MM.1S (cell line): ENCODE results near the gene MRPS15.

Experiments used
- DNase-seq: peaks from one replicate; pipeline ENCODE4 v3.0.0-alpha.2; 2015
- H2AFZ ChIP-seq: fragments of 300-600 bp; sonication (generic); 2 replicates; pipeline ENCODE4 v1.6.0; 2016; ENCODE audit warnings: antibody characterized with exemption, low read length
- H3F3A ChIP-seq: fragments of 300-600 bp; sonication (generic); 2 replicates; pipeline ENCODE4 v1.6.1; 2016; ENCODE audit warnings: mild to moderate bottlenecking, antibody characterized with exemption, low read length, moderate library complexity, mixed read lengths; ENCODE audit not compliant: insufficient read depth
- H3K27ac ChIP-seq: fragments of 300-600 bp; sonication (generic); 2 replicates; pipeline ENCODE4 v1.5.1; 2016; ENCODE audit warnings: mild to moderate bottlenecking, low read length
- H3K27me3 ChIP-seq: fragments of 300-600 bp; sonication (generic); replicated peaks from 2 replicates; pipeline ENCODE4 v1.6.0; 2016; ENCODE audit warnings: low read length; ENCODE audit not compliant: insufficient read depth
- H3K36me3 ChIP-seq: fragments of 300-600 bp; sonication (generic); replicated peaks from 2 replicates; pipeline ENCODE4 v1.6.1; 2016; ENCODE audit warnings: mild to moderate bottlenecking, low read length, mixed read lengths; ENCODE audit not compliant: insufficient read depth
- H3K4me1 ChIP-seq: fragments of 300-600 bp; sonication (generic); 2 replicates; pipeline ENCODE4 v1.6.1; 2016; ENCODE audit warnings: low read length, mixed read lengths
- H3K4me2 ChIP-seq: fragments of 300-600 bp; sonication (generic); 2 replicates; pipeline ENCODE4 v1.6.0; 2016; ENCODE audit warnings: low read depth, low read length
- H3K4me3 ChIP-seq: fragments of 300-600 bp; sonication (generic); 2 replicates; pipeline ENCODE4 v1.5.1; 2016; ENCODE audit warnings: low read length, mixed read lengths
- H3K79me2 ChIP-seq: fragments of 300-600 bp; sonication (generic); 2 replicates; pipeline ENCODE4 v1.6.1; 2016; ENCODE audit warnings: mixed run types, low read length, mixed read lengths
- H3K9ac ChIP-seq: fragments of 300-600 bp; sonication (generic); 2 replicates; pipeline ENCODE4 v1.6.1; 2016; ENCODE audit warnings: low read length, mixed read lengths
- H3K9me2 ChIP-seq: fragments of 300-600 bp; sonication (generic); replicated peaks from 2 replicates; pipeline ENCODE4 v1.6.1; 2016; ENCODE audit warnings: mild to moderate bottlenecking, low read length, mixed read lengths; ENCODE audit not compliant: insufficient read depth
- H3K9me3 ChIP-seq: fragments of 300-600 bp; sonication (generic); replicated peaks from 2 replicates; pipeline ENCODE4 v1.6.1; 2016; ENCODE audit warnings: mild to moderate bottlenecking, low read length, mixed read lengths; ENCODE audit not compliant: insufficient read depth
- H4K20me1 ChIP-seq: fragments of 300-600 bp; sonication (generic); 2 replicates; pipeline ENCODE4 v1.6.1; 2016; ENCODE audit warnings: mild to moderate bottlenecking, low read length, moderate library complexity, mixed read lengths; ENCODE audit not compliant: insufficient read depth
- CTCF ChIP-seq: fragments of 300-600 bp; sonication (generic); IDR thresholded peaks from 2 replicates; pipeline ENCODE4 v1.5.1; 2016; ENCODE audit warnings: antibody characterized with exemption, low read length, mixed read lengths
- EZH2 ChIP-seq: fragments of 300-600 bp; sonication (generic); optimal IDR thresholded peaks from 2 replicates; pipeline ENCODE3; 2017; ENCODE audit warnings: low read depth, mild to moderate bottlenecking, antibody characterized with exemption, low read length, mixed read lengths
- EZH2phosphoT487 ChIP-seq: fragments of 300-600 bp; sonication (generic); IDR thresholded peaks from 2 replicates; pipeline ENCODE4 v1.6.1; 2018; ENCODE audit warnings: antibody characterized with exemption, low read length

The MRPS15 gene

GRCh38 chr1:36464605-36465393 is 615 bp upstream of the MRPS15 start:
- Histone ChIP-seq H3K36me3 (no peaks in the 10 kb centered on the region), H3K9me2 (no peaks in the 10 kb centered on the region), H3K79me2 (peaks cover 15% of the 10 kb centered on the region), H3K4me3 (peak overlapping the region; percentile 91), H3K4me1 (peaks cover 4% of the 10 kb centered on the region), H4K20me1 (no peaks in the 10 kb centered on the region), H3K4me2 (peak overlapping the region; percentile 90), H3K9ac (peak overlapping the region; percentile 86), H3K27ac (peak overlapping the region; percentile 75), H3K27me3 (no peaks in the 10 kb centered on the region), H3K9me3 (no peaks in the 10 kb centered on the region), H3F3A (no peaks in the 10 kb centered on the region), H2AFZ (peak overlapping the region; percentile 79)
- no peak for TF ChIP-seq EZH2phosphoT487
- TF ChIP-seq CTCF: no peak
- TF ChIP-seq EZH2: no peak
- peak; percentile 19 for DNase-seq

- peak overlapping the region; percentile 73 for H2AFZ ChIP-seq
- H3K4me3 ChIP-seq: peak overlapping the region; percentile 91
Measured at GRCh38 chr1:36463463-36463802, 751 bp downstream of the MRPS15 start.

GRCh38 chr1:36458910-36459309 is 5.3 kb downstream of the MRPS15 start:
- Histone ChIP-seq H3K4me3 (no peak overlapping the region), H3K79me2 (peaks cover 12% of the 10 kb centered on the region), H3K36me3 (no peaks in the 10 kb centered on the region), H3K4me1 (no peaks in the 10 kb centered on the region), H3K9ac (no peak overlapping the region), H3K27me3 (no peaks in the 10 kb centered on the region), H3K9me3 (no peaks in the 10 kb centered on the region), H2AFZ (no peak overlapping the region), H4K20me1 (no peaks in the 10 kb centered on the region), H3F3A (no peaks in the 10 kb centered on the region), H3K4me2 (no peak overlapping the region), H3K9me2 (no peaks in the 10 kb centered on the region), H3K27ac (no peak overlapping the region)
- DNase-seq: no peak
- TF ChIP-seq EZH2 (no peak), CTCF (no peak), EZH2phosphoT487 (no peak)

More at GRCh38 chr1:36463463-36463802, 751 bp downstream of the MRPS15 start:
- Histone ChIP-seq H3K9me2 (no peaks in the 10 kb centered on the region), H3K27ac (peak overlapping the region; percentile 75; the same call in 1 of the 2 replicates), H3K36me3 (no peaks in the 10 kb centered on the region), H4K20me1 (no peaks in the 10 kb centered on the region), H3K9me3 (no peaks in the 10 kb centered on the region), H3K4me2 (peak overlapping the region; percentile 90), H3K4me1 (peaks cover 4% of the 10 kb centered on the region), H3K9ac (peak overlapping the region; percentile 86), H3F3A (no peaks in the 10 kb centered on the region), H3K79me2 (peaks cover 15% of the 10 kb centered on the region), H3K27me3 (no peaks in the 10 kb centered on the region)
- TF ChIP-seq EZH2: no peak
- TF ChIP-seq EZH2phosphoT487: no peak
- TF ChIP-seq CTCF: no peak
- DNase-seq: no peak
